Neural progenitor cell (in vitro differentiated cells): ENCODE results near the gene RAB23. TPM values are rescaled to one million over a fixed set of nuclear protein-coding genes. Genes with fewer than 3 reads are reported as not detected.

Source experiments
- DNase-seq: peaks from one replicate; pipeline ENCODE4 v3.0.0-alpha.2; 2016; ENCODE audit warnings: low spot score
- H2AFZ ChIP-seq: fragments of 200-600 bp; sonication (generic); replicated peaks from 2 replicates; pipeline ENCODE4 v1.6.1; 2016; ENCODE audit warnings: antibody characterized with exemption
- H3F3A ChIP-seq: fragments of 200-600 bp; sonication (generic); 2 replicates; pipeline ENCODE4 v1.6.1; 2016; ENCODE audit warnings: antibody characterized with exemption, low read depth
- H3K27ac ChIP-seq: fragments of 200-600 bp; sonication (generic); 2 replicates; pipeline ENCODE4 v1.5.1; 2016; ENCODE audit warnings: mild to moderate bottlenecking
- H3K27me3 ChIP-seq: fragments of 200-600 bp; sonication (generic); 2 replicates; pipeline ENCODE4 v1.6.1; 2016; ENCODE audit warnings: mild to moderate bottlenecking, moderate library complexity
- H3K36me3 ChIP-seq: fragments of 200-600 bp; sonication (generic); 2 replicates; pipeline ENCODE4 v1.5.1; 2016
- H3K4me1 ChIP-seq: fragments of 200-600 bp; sonication (generic); 2 replicates; pipeline ENCODE4 v1.6.1; 2016; ENCODE audit warnings: mixed run types
- H3K4me2 ChIP-seq: fragments of 200-600 bp; sonication (generic); 2 replicates; pipeline ENCODE4 v1.6.1; 2016
- H3K4me3 ChIP-seq: fragments of 200-600 bp; sonication (generic); 2 replicates; pipeline ENCODE4 v1.5.1; 2016
- H3K79me2 ChIP-seq: fragments of 200-600 bp; sonication (generic); 2 replicates; pipeline ENCODE4 v1.6.1; 2016; ENCODE audit warnings: low read depth
- H3K9ac ChIP-seq: fragments of 200-600 bp; sonication (generic); 2 replicates; pipeline ENCODE4 v1.6.1; 2016
- H3K9me3 ChIP-seq: fragments of 200-600 bp; sonication (generic); 2 replicates; pipeline ENCODE4 v1.5.1; 2016; ENCODE audit warnings: low read depth
- H4K20me1 ChIP-seq: fragments of 200-600 bp; sonication (generic); 2 replicates; pipeline ENCODE4 v1.6.1; 2016; ENCODE audit warnings: low read depth
- H3K27ac Mint-ChIP-seq: 3 replicates; pipeline ENCODE4 v1.8.0; 2021; ENCODE audit warnings: mixed read lengths
- H3K27me3 Mint-ChIP-seq: 2 replicates; pipeline ENCODE4 v1.8.0; 2022; ENCODE audit warnings: low read depth, mild to moderate bottlenecking, inconsistent platforms, moderate library complexity, mixed read lengths; ENCODE audit not compliant: insufficient read depth
- H3K36me3 Mint-ChIP-seq: 3 replicates; pipeline ENCODE4 v1.8.0; 2021; ENCODE audit warnings: mixed read lengths
- H3K4me1 Mint-ChIP-seq: 3 replicates; pipeline ENCODE4 v1.8.0; 2021; ENCODE audit warnings: mixed read lengths
- H3K4me3 Mint-ChIP-seq: 3 replicates; pipeline ENCODE4 v1.8.0; 2021; ENCODE audit warnings: mild to moderate bottlenecking, moderate library complexity, mixed read lengths
- H3K9me3 Mint-ChIP-seq: 3 replicates; pipeline ENCODE4 v1.8.0; 2020; ENCODE audit warnings: mixed read lengths
- CTCF ChIP-seq: fragments of 200-600 bp; sonication (generic); IDR thresholded peaks from 2 replicates; pipeline ENCODE4 v1.5.1; 2017; ENCODE audit warnings: antibody characterized with exemption, mild to moderate bottlenecking
- EZH2 ChIP-seq: fragments of 200-600 bp; sonication (generic); IDR thresholded peaks from 2 replicates; pipeline ENCODE4 v1.6.1; 2017; ENCODE audit warnings: antibody characterized with exemption, mild to moderate bottlenecking, moderate library complexity
- EZH2phosphoT487 ChIP-seq: fragments of 200-600 bp; sonication (generic); IDR thresholded peaks from 2 replicates; pipeline ENCODE4 v1.6.1; 2017; ENCODE audit warnings: antibody characterized with exemption
- total RNA-seq: library from RNA; depleted of rRNA; stranded (reverse); fragments of >200 nt; gene quantifications from 2 replicates; pipeline ENCODE4 v1.2.3, GENCODE V29; 2015; ENCODE audit warnings: low replicate concordance

RAB23 gene
- total RNA-seq = 26.9 and 43.7 TPM in 2 replicates

GRCh38 chr6:57221936-57222742 lies at the start of gene RAB23:
RAB23 (minus strand) TSS chr6:57222307; CDS start chr6:57210380, 11,927 bp downstream.
- Mint-ChIP-seq H3K27me3 (peaks cover 7% of the 10 kb centered on the region), H3K4me1 (peaks cover 27% of the 10 kb centered on the region), H3K36me3 (peaks cover 24% of the 10 kb centered on the region), H3K27ac (peak within 1 kb of the TSS; percentile 99), H3K4me3 (peak within 1 kb of the TSS; percentile 99), H3K9me3 (peaks cover 25% of the 10 kb centered on the region)
- peaks cover 19% of the 10 kb centered on the region for H3F3A ChIP-seq
- H3K9me3 ChIP-seq = peaks cover 4% of the 10 kb centered on the region
- H3K4me3 ChIP-seq = peak within 1 kb of the TSS; percentile 88
- no peaks in the 10 kb centered on the region for H4K20me1 ChIP-seq
- H3K27ac ChIP-seq = peak within 1 kb of the TSS; percentile 87
- H3K27me3 ChIP-seq = peaks cover 9% of the 10 kb centered on the region
- peaks cover 42% of the 10 kb centered on the region for H3K79me2 ChIP-seq
- TF ChIP-seq EZH2 (no peak), EZH2phosphoT487 (no peak), CTCF (no peak)
- H2AFZ ChIP-seq = peak within 1 kb of the TSS; percentile 97
- DNase-seq = peak; percentile 92
- H3K4me2 ChIP-seq = peak within 1 kb of the TSS; percentile 88
- H3K36me3 ChIP-seq = no peaks in the 10 kb centered on the region
- peaks cover 13% of the 10 kb centered on the region for H3K4me1 ChIP-seq
- H3K9ac ChIP-seq = peak within 1 kb of the TSS; percentile 44

- H3K27ac ChIP-seq = no peak overlapping the region
- no peak overlapping the region for H3K27ac Mint-ChIP-seq
- H3K4me1 Mint-ChIP-seq = peaks cover 2% of the 10 kb centered on the region
- peaks cover 7% of the 10 kb centered on the region for H3K27me3 Mint-ChIP-seq
- no peaks in the 10 kb centered on the region for H3K9me3 ChIP-seq
- H3K36me3 ChIP-seq = no peaks in the 10 kb centered on the region
- H3K36me3 Mint-ChIP-seq = no peaks in the 10 kb centered on the region
- H3K4me1 ChIP-seq = no peaks in the 10 kb centered on the region
- no peaks in the 10 kb centered on the region for H3F3A ChIP-seq
- no peak for DNase-seq
- H3K27me3 ChIP-seq = no peaks in the 10 kb centered on the region
- TF ChIP-seq EZH2phosphoT487 = no peak
- TF ChIP-seq CTCF = peak; percentile 0
- no peak for TF ChIP-seq EZH2
- no peak overlapping the region for H3K4me3 Mint-ChIP-seq
- no peak overlapping the region for H3K9ac ChIP-seq
- H2AFZ ChIP-seq = no peak overlapping the region
- no peak overlapping the region for H3K4me3 ChIP-seq
- no peaks in the 10 kb centered on the region for H3K79me2 ChIP-seq
- H4K20me1 ChIP-seq = no peaks in the 10 kb centered on the region
- no peak overlapping the region for H3K4me2 ChIP-seq
- peaks cover 7% of the 10 kb centered on the region for H3K9me3 Mint-ChIP-seq
These were observed 46.2 kb upstream of the RAB23 start for GRCh38 chr6:57268294-57268640.

- H3K36me3 Mint-ChIP-seq = no peaks in the 10 kb centered on the region
- H3K4me1 Mint-ChIP-seq = peaks cover 2% of the 10 kb centered on the region
These were observed 45.6 kb upstream of the RAB23 start for GRCh38 chr6:57267586-57268293.

More at GRCh38 chr6:57267586-57268293, 45.6 kb upstream of the RAB23 start:
- H4K20me1 ChIP-seq = no peaks in the 10 kb centered on the region
- peaks cover 7% of the 10 kb centered on the region for H3K9me3 Mint-ChIP-seq
- H3K4me1 ChIP-seq = no peaks in the 10 kb centered on the region
- no peak overlapping the region for H3K27ac Mint-ChIP-seq
- H3K4me2 ChIP-seq = no peak overlapping the region
- H3K27me3 ChIP-seq = no peaks in the 10 kb centered on the region
- H3K79me2 ChIP-seq = no peaks in the 10 kb centered on the region
- H3F3A ChIP-seq = no peaks in the 10 kb centered on the region
- no peak overlapping the region for H2AFZ ChIP-seq
- H3K9me3 ChIP-seq = no peaks in the 10 kb centered on the region
- H3K4me3 Mint-ChIP-seq = no peak overlapping the region
- H3K9ac ChIP-seq = no peak overlapping the region
- TF ChIP-seq EZH2 (no peak), CTCF (peak; percentile 62)
- peaks cover 5% of the 10 kb centered on the region for H3K27me3 Mint-ChIP-seq
- H3K36me3 ChIP-seq = no peaks in the 10 kb centered on the region
- peak; percentile 45 for DNase-seq
- H3K4me3 ChIP-seq = no peak overlapping the region
- H3K27ac ChIP-seq = no peak overlapping the region
